Activated naive CD8-positive, alpha-beta T cell treated with anti-CD3 and anti-CD28 coated beads, Interleukin-2, amount 10 ng/mL, durations not matched to agents 7 days and 5 days (primary cell): ENCODE results near the gene BLCAP. TPM values are rescaled to one million over a fixed set of nuclear protein-coding genes. Genes with fewer than 3 reads are reported as not detected.
"Not testable (repeated sequence)": the region's sequence is repeated elsewhere in the genome, so short reads cannot be mapped to it uniquely, and the experiment has no call there.

Experiments used
- ATAC-seq: fragments of 150-1000 bp; cut with Tn5 transposase; one replicate; pipeline ENCODE4 v1.10.0; 2021; ENCODE audit warnings: low read depth, moderate library complexity
- POLR2A ChIA-PET: fragments of 350-600 bp; sonication (Branson Sonifier 250); formaldehyde crosslinking; loops from one replicate; lab custom pipeline; 2021; ENCODE audit warnings: antibody characterized with exemption; lab: Charles Lee
- DNase-seq: peaks from one replicate; pipeline ENCODE4 v3.0.0; 2021
- H3K27ac Mint-ChIP-seq: one replicate; pipeline ENCODE4 v1.8.0; 2022; ENCODE audit warnings: mild to moderate bottlenecking, mixed read lengths
- H3K27me3 Mint-ChIP-seq: one replicate; pipeline ENCODE4 v1.8.0; 2022; ENCODE audit warnings: mild to moderate bottlenecking, moderate library complexity, mixed read lengths
- H3K36me3 Mint-ChIP-seq: one replicate; pipeline ENCODE4 v1.8.0; 2021; ENCODE audit warnings: mild to moderate bottlenecking, mixed read lengths
- H3K4me1 Mint-ChIP-seq: one replicate; pipeline ENCODE4 v1.8.0; 2021; ENCODE audit warnings: mixed read lengths
- H3K4me3 Mint-ChIP-seq: one replicate; pipeline ENCODE4 v1.8.0; 2022; ENCODE audit warnings: mild to moderate bottlenecking, moderate library complexity, mixed read lengths
- H3K9me3 Mint-ChIP-seq: one replicate; pipeline ENCODE4 v1.8.0; 2021; ENCODE audit warnings: mixed read lengths
- total RNA-seq, 2 experiments: library from RNA; stranded (reverse); gene quantifications; one replicate each; pipeline ENCODE4 v1.2.3, GENCODE V29; 2021

The BLCAP gene
- total RNA-seq, 2 experiments from 2014 or later = 51.0 to 54.6 TPM

GRCh38 chr20:37545516-37545915 lies 17.8 kb upstream of the BLCAP start:
- no peak overlapping the region for H3K4me3 Mint-ChIP-seq
- ATAC-seq (no peak), DNase-seq (no peak)
- POLR2A ChIA-PET = no interaction called here
- no peaks in the 10 kb centered on the region for H3K4me1 Mint-ChIP-seq
- peaks cover 6% of the 10 kb centered on the region for H3K27me3 Mint-ChIP-seq
- no peak overlapping the region for H3K27ac Mint-ChIP-seq
- no peaks in the 10 kb centered on the region for H3K36me3 Mint-ChIP-seq
- H3K9me3 Mint-ChIP-seq = no peaks in the 10 kb centered on the region

- Mint-ChIP-seq H3K9me3 (no peaks in the 10 kb centered on the region), H3K36me3 (no peaks in the 10 kb centered on the region), H3K27me3 (peaks cover 14% of the 10 kb centered on the region), H3K27ac (no peak overlapping the region), H3K4me1 (no peaks in the 10 kb centered on the region), H3K4me3 (no peak overlapping the region)
- DNase-seq (no peak), ATAC-seq (no peak)
- POLR2A ChIA-PET = no interaction called here
These were observed 16.7 kb upstream of the BLCAP start for GRCh38 chr20:37544386-37544785.

DNA sequence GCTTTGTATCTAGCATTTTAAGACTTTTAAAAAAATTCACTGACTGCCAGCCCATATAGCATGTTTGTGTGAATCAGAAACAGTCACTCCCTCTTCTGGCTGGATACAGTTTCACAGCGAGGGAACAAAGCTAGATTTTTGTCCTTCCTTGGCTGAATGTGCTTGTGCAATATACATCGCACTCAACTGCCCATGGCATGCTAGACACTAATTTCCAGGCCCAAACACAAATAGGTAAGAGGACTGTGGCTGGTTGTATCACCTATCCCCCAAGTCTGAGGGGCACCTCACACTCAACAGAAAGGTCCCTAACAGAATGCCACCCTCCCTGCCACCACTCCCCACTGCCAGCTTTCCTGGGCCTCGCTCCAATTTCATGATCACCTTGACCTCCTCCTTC lies 16.2 kb upstream of the BLCAP start:
- no peak overlapping the region for H3K27ac Mint-ChIP-seq
- H3K9me3 Mint-ChIP-seq = no peaks in the 10 kb centered on the region
- POLR2A ChIA-PET = no interaction called here
- no peak overlapping the region for H3K4me3 Mint-ChIP-seq
- no peaks in the 10 kb centered on the region for H3K4me1 Mint-ChIP-seq
- peaks cover 18% of the 10 kb centered on the region for H3K27me3 Mint-ChIP-seq
- no peak for DNase-seq
- no peaks in the 10 kb centered on the region for H3K36me3 Mint-ChIP-seq
- ATAC-seq = no peak

DNA sequence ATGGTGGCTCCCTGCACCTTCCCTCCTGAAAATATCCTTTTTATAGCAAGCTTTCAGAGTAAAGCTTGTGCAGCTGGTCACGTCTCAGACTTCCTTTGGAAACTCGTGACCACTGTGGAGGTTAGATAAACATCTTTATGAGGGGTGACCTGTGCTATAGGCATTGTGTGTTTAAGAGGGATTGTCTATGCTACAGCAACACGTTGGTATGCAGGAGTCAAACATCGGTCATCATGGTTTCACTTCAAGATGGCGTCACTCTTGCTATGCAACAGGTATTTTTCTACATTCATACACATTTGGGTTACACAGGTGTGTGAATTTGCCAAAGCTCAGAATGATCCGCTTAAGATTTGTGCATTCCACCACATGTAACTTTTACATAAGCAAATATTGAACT lies 14.6 kb upstream of the BLCAP start:
- Mint-ChIP-seq H3K27ac (no peak overlapping the region), H3K4me3 (no peak overlapping the region), H3K9me3 (no peaks in the 10 kb centered on the region), H3K36me3 (no peaks in the 10 kb centered on the region), H3K4me1 (no peaks in the 10 kb centered on the region), H3K27me3 (peaks cover 19% of the 10 kb centered on the region)
- DNase-seq (no peak), ATAC-seq (no peak)
- POLR2A ChIA-PET = no interaction called here

DNA sequence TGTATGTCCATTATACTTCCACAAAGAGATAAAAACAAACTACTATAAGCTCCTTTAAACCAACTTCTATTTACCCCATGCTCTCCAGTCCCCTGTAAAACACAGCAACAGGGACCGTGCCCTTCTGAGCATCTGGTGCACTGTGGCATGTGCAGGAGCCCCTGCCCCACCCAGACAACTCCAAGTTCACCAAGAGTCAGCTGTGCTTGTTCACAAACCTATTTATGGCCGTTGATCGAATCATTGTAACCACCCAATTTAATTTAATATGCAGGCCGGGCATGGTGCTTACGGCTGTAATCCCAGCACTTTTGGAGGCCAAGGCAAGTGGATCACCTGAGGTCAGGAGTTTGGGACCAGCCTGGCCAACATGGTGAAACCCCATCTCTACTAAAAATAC lies 13.7 kb upstream of the BLCAP start:
- H3K4me3 Mint-ChIP-seq = no peak overlapping the region
- ATAC-seq = no peak
- no peaks in the 10 kb centered on the region for H3K9me3 Mint-ChIP-seq
- DNase-seq = no peak
- H3K27ac Mint-ChIP-seq = no peak overlapping the region
- POLR2A ChIA-PET = no interaction called here
- H3K36me3 Mint-ChIP-seq = no peaks in the 10 kb centered on the region
- peaks cover 18% of the 10 kb centered on the region for H3K27me3 Mint-ChIP-seq
- H3K4me1 Mint-ChIP-seq = no peaks in the 10 kb centered on the region

DNA sequence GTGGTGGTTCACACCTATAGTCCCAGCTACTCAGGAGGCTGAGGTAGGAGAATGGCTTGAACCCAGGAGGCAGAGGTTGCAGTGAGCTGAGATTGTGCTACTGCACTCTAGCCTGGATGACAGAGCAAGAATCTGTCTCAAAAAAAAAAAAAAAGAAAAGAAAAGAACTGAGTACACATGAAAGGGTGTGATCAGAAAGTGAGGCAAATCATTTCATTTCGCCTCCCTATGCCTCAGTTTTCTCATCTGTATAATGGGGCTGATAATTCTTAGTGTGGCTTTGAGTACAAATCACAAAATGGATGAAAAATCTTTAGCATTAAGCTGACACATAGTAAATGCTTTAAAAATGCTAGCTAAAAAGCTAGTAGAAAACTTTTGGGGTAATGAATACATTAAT lies 13.2 kb upstream of the BLCAP start:
- H3K27ac Mint-ChIP-seq, H3K36me3 Mint-ChIP-seq, DNase-seq, H3K4me3 Mint-ChIP-seq, ATAC-seq, H3K4me1 Mint-ChIP-seq, H3K9me3 Mint-ChIP-seq, POLR2A ChIA-PET: not testable (repeated sequence)
- H3K27me3 Mint-ChIP-seq = peaks cover 18% of the 10 kb centered on the region

GRCh38 chr20:37540001-37540400 lies 12.3 kb upstream of the BLCAP start:
- H3K27me3 Mint-ChIP-seq = peaks cover 18% of the 10 kb centered on the region
- peaks cover 3% of the 10 kb centered on the region for H3K4me1 Mint-ChIP-seq
- no peaks in the 10 kb centered on the region for H3K9me3 Mint-ChIP-seq
- H3K27ac Mint-ChIP-seq = no peak overlapping the region
- ATAC-seq (no peak), DNase-seq (no peak)
- POLR2A ChIA-PET = no interaction called here
- H3K36me3 Mint-ChIP-seq = no peaks in the 10 kb centered on the region
- no peak overlapping the region for H3K4me3 Mint-ChIP-seq

DNA sequence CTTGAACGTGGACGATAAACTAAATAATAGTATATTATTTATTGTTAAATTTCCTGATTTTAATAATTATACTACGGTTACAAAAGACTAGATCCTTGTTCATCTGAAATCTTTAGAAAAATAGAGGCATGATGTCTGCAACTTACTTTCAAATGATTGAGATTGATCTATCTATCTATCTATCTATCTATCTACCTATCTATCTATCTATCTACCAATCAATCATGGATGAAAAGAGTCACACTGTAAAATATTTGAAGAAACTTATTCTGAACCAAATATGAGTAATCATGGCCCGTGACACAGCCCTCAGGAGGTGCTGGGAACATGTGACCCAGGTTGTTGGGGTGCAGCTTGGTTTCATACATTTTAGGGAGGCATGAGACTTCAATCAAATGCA lies 11.7 kb upstream of the BLCAP start:
- peaks cover 18% of the 10 kb centered on the region for H3K27me3 Mint-ChIP-seq
- H3K9me3 Mint-ChIP-seq = no peaks in the 10 kb centered on the region
- no peak for ATAC-seq
- H3K36me3 Mint-ChIP-seq = no peaks in the 10 kb centered on the region
- no peak for DNase-seq
- no peak overlapping the region for H3K4me3 Mint-ChIP-seq
- POLR2A ChIA-PET = no interaction called here
- peaks cover 7% of the 10 kb centered on the region for H3K4me1 Mint-ChIP-seq
- H3K27ac Mint-ChIP-seq = no peak overlapping the region

DNA sequence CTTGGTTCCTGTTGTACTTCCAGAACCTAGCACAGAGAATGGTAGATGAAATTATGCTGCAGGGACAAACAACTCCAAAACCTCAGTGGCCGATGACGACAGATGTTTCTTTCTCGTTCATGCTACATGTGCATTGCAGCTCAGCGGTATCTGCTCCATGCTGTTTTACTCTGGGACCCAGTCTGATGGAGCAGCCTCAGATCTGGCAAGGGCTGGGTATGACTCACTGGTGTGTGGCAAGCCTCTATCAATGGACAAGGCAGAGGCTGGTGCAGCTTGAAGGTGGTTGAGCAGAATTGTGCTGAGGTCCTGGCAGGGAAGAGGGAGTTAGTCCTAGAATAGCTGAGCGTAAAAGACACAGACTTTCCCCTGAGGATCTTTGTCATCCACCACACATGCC lies 10.3 kb upstream of the BLCAP start:
- DNase-seq (no peak), ATAC-seq (no peak)
- POLR2A ChIA-PET = interaction anchor here (0.5 kb wide), 2 partner anchors 346 to 1062 kb away, joined by 3 to 5 read pairs; no protein-coding TSS in a partner anchor
- no peaks in the 10 kb centered on the region for H3K36me3 Mint-ChIP-seq
- H3K27me3 Mint-ChIP-seq = peaks cover 18% of the 10 kb centered on the region
- H3K4me3 Mint-ChIP-seq = no peak overlapping the region
- H3K27ac Mint-ChIP-seq = no peak overlapping the region
- peaks cover 8% of the 10 kb centered on the region for H3K4me1 Mint-ChIP-seq
- H3K9me3 Mint-ChIP-seq = no peaks in the 10 kb centered on the region

GRCh38 chr20:37537505-37537904 lies 9.8 kb upstream of the BLCAP start:
- H3K9me3 Mint-ChIP-seq = no peaks in the 10 kb centered on the region
- H3K4me3 Mint-ChIP-seq = no peak overlapping the region
- H3K36me3 Mint-ChIP-seq = no peaks in the 10 kb centered on the region
- ATAC-seq = no peak
- H3K27me3 Mint-ChIP-seq = peaks cover 18% of the 10 kb centered on the region
- DNase-seq = no peak
- POLR2A ChIA-PET = no interaction called here
- peaks cover 8% of the 10 kb centered on the region for H3K4me1 Mint-ChIP-seq
- H3K27ac Mint-ChIP-seq = no peak overlapping the region

GRCh38 chr20:37535443-37536132 lies 7.9 kb upstream of the BLCAP start:
- Mint-ChIP-seq H3K36me3 (no peaks in the 10 kb centered on the region), H3K4me1 (peaks cover 8% of the 10 kb centered on the region), H3K4me3 (no peak overlapping the region), H3K27ac (no peak overlapping the region), H3K27me3 (peaks cover 20% of the 10 kb centered on the region), H3K9me3 (no peaks in the 10 kb centered on the region)
- POLR2A ChIA-PET = no interaction called here
- DNase-seq = no peak
- no peak for ATAC-seq

DNA sequence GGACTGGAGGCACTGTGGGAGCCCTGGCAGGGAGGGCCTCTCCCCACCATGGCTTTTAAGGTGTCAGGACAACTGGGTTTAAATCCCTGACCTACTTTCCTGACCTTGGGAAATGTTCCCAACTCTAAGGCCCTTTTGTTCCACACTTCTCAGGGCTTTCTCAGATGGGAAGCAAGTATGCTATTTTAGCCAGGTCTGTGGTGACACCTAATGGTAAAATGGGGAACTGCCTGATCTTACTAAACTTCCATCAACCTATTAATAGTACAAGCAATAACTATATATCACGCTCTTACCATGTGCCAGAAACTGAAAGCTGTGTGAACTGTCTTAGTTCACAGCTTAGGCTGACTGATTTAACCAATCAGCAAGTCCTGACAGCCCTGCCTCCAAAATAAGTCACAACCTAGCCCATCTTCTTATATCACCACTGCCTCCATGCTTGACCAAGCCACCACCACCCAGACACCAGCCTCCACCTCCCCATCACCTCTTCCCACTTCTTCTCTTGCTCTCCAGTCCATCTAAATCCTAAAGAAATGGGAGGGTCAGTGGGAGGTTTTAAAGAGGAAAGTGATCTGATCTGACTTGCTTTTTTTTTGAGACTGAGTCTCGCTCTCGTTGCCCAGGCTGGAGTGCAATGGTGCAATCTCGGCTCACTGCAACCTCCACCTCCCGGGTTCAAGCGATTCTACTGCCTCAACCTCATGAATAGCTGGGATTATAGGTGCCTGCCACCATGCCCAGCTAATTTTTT lies 6.9 kb upstream of the BLCAP start:
- H3K27me3 Mint-ChIP-seq = peaks cover 14% of the 10 kb centered on the region
- H3K36me3 Mint-ChIP-seq = no peaks in the 10 kb centered on the region
- peaks cover 8% of the 10 kb centered on the region for H3K4me1 Mint-ChIP-seq
- DNase-seq (no peak), ATAC-seq (peak; percentile 66)
- H3K9me3 Mint-ChIP-seq = no peaks in the 10 kb centered on the region
- no peak overlapping the region for H3K27ac Mint-ChIP-seq
- H3K4me3 Mint-ChIP-seq = no peak overlapping the region
- POLR2A ChIA-PET = no interaction called here

GRCh38 chr20:37533154-37533715 lies 5.6 kb upstream of the BLCAP start:
- Mint-ChIP-seq H3K9me3 (no peaks in the 10 kb centered on the region), H3K27me3 (peaks cover 5% of the 10 kb centered on the region), H3K4me3 (no peak overlapping the region), H3K27ac (no peak overlapping the region), H3K36me3 (no peaks in the 10 kb centered on the region), H3K4me1 (peaks cover 16% of the 10 kb centered on the region)
- ATAC-seq (no peak), DNase-seq (no peak)
- POLR2A ChIA-PET = no interaction called here

- DNase-seq (no peak), ATAC-seq (no peak)
- Mint-ChIP-seq H3K4me1 (peaks cover 19% of the 10 kb centered on the region), H3K36me3 (no peaks in the 10 kb centered on the region), H3K4me3 (no peak overlapping the region), H3K27me3 (peaks cover 5% of the 10 kb centered on the region), H3K9me3 (no peaks in the 10 kb centered on the region), H3K27ac (peak overlapping the region; percentile 34)
- POLR2A ChIA-PET = no interaction called here
These were observed 4.2 kb upstream of the BLCAP start for GRCh38 chr20:37531856-37532255.
